GM18858 (cell line): ENCODE measurements around the gene DIP2C.

Source experiments
- ATAC-seq: cut with Tn5 transposase; IDR thresholded peaks from one replicate; pipeline ENCODE4 v1.9.1; 2021; ENCODE audit not compliant: unreplicated experiment

Gene DIP2C

GRCh38 chr10:558364-558763 lies 131.1 kb downstream of the DIP2C start:
- no peak for ATAC-seq

GRCh38 chr10:557792-558328 lies 131.6 kb downstream of the DIP2C start:
- no peak for ATAC-seq

- no peak for ATAC-seq
These were observed 132.4 kb downstream of the DIP2C start for GRCh38 chr10:556971-557637.

- no peak for ATAC-seq
These were observed 133.7 kb downstream of the DIP2C start for GRCh38 chr10:555682-556350.

- ATAC-seq: no peak
These were observed 134.2 kb downstream of the DIP2C start for GRCh38 chr10:555281-555680.

GRCh38 chr10:554182-554848 lies 135.2 kb downstream of the DIP2C start:
- ATAC-seq: no peak

- no peak for ATAC-seq
These were observed 136.2 kb downstream of the DIP2C start for GRCh38 chr10:553233-553632.

GRCh38 chr10:552679-553078 lies 136.8 kb downstream of the DIP2C start:
- no peak for ATAC-seq

- no peak for ATAC-seq
These were observed 137.9 kb downstream of the DIP2C start for GRCh38 chr10:551373-552252.

- ATAC-seq: no peak
These were observed 138.6 kb downstream of the DIP2C start for GRCh38 chr10:550665-551372.

GRCh38 chr10:549391-549790 lies 140.1 kb downstream of the DIP2C start:
- ATAC-seq: no peak

- no peak for ATAC-seq
These were observed 141.1 kb downstream of the DIP2C start for GRCh38 chr10:548238-548901.

GRCh38 chr10:547591-548081 lies 141.8 kb downstream of the DIP2C start:
- no peak for ATAC-seq

GRCh38 chr10:546971-547590 lies 142.4 kb downstream of the DIP2C start:
- no peak for ATAC-seq

- no peak for ATAC-seq
These were observed 143.0 kb downstream of the DIP2C start for GRCh38 chr10:546451-546850.

- ATAC-seq: no peak
These were observed 145.3 kb downstream of the DIP2C start for GRCh38 chr10:543862-544822.

- ATAC-seq: no peak
These were observed 146.3 kb downstream of the DIP2C start for GRCh38 chr10:543131-543530.

GRCh38 chr10:541750-542371 lies 147.6 kb downstream of the DIP2C start:
- ATAC-seq: no peak
